Small intestine (tissue), 4 donors: ENCODE results near the gene DNTTIP2. TPM values are rescaled to one million over a fixed set of nuclear protein-coding genes. Genes with fewer than 3 reads are reported as not detected.

Source experiments
- polyA plus RNA-seq, 4 donors: library from polyadenylated mRNA; stranded (reverse) in 3 of 4; unstranded in 1 of 4; fragments of 200-250 nt in 3 of 4; fragments of 120-200 nt in 1 of 4; gene quantifications; one replicate each; pipeline versions ENCODE4 v1.2.1 to v1.2.3, GENCODE V29; 2013
- donor health status: healthy with polysubstance abuse.
- donor health status: Bipolar disorder and iron deficiency.
- donor health status: healthy.

Gene DNTTIP2
- polyA plus RNA-seq, 4 donors, result 31.0 to 60.8 (median 45.3) TPM

Other genes with a start within 250 kb of the DNTTIP2 start
- gene BCAR3, start 197.4 kb downstream of the DNTTIP2 start, polyA plus RNA-seq, result 10 to 100 TPM; 15.9 to 26.2 (median 20.1) TPM
- 10 to 100 TPM in 3 of 4 donors, 1 to 10 TPM in 1; 8.8 to 62.6 (median 33.1) TPM for gene GCLM, start 30.2 kb upstream of the DNTTIP2 start, polyA plus RNA-seq
- gene ABCA4, start 241.9 kb upstream of the DNTTIP2 start, polyA plus RNA-seq, result 1 to 10 TPM; 2.4 to 4.3 (median 3.8) TPM